ENCODE data around the gene CLCN2.
A peak's percentile ranks its signal among the peaks of the same experiment; 100 is the strongest.

Gene CLCN2

GRCh38 chr3:184380627-184381260 is 19.3 kb upstream of the CLCN2 start:
- DNase-seq (ENCODE audit: low spot score), result peak; percentile 47

- DNase-seq (ENCODE audit: low spot score), result peak; percentile 82
Measured at GRCh38 chr3:184380185-184380626, 18.8 kb upstream of the CLCN2 start.

GRCh38 chr3:184379358-184380184 is 18.2 kb upstream of the CLCN2 start, which contains the start of gene CHRD:
TSS of gene CHRD (plus strand) at chr3:184380054. CDS start at chr3:184380319, 265 bp downstream.
- peak; percentile 43 for DNase-seq (ENCODE audit: low spot score)

- DNase-seq (ENCODE audit: low spot score), result no peak
Measured at GRCh38 chr3:184378651-184379357, 17.4 kb upstream of the CLCN2 start.

- DNase-seq (ENCODE audit: low spot score), result peak; percentile 94
Measured at GRCh38 chr3:184377882-184378445, 16.6 kb upstream of the CLCN2 start, which contains the start of gene THPO. TSS of gene THPO (minus strand) at chr3:184378207. CDS start at chr3:184376259, 1,948 bp downstream.

GRCh38 chr3:184377374-184377773 is 16.0 kb upstream of the CLCN2 start:
- DNase-seq (ENCODE audit: low spot score), result no peak

GRCh38 chr3:184375747-184376461 is 14.5 kb upstream of the CLCN2 start:
- no peak for DNase-seq (ENCODE audit: low spot score)

- DNase-seq (ENCODE audit: low spot score), result no peak
Measured at GRCh38 chr3:184373422-184373821, 12.0 kb upstream of the CLCN2 start.

GRCh38 chr3:184372911-184373310 is 11.5 kb upstream of the CLCN2 start:
- DNase-seq (ENCODE audit: low spot score), result no peak

- no peak for DNase-seq (ENCODE audit: low spot score)
Measured at GRCh38 chr3:184372296-184372821, 11.0 kb upstream of the CLCN2 start.

GRCh38 chr3:184371570-184372018 is 10.2 kb upstream of the CLCN2 start:
- DNase-seq (ENCODE audit: low spot score), result peak; percentile 78

GRCh38 chr3:184368586-184369183 is 7.3 kb upstream of the CLCN2 start:
- DNase-seq (ENCODE audit: low spot score), result no peak

- no peak for DNase-seq (ENCODE audit: low spot score)
Measured at GRCh38 chr3:184368116-184368515, 6.7 kb upstream of the CLCN2 start.

- DNase-seq (ENCODE audit: low spot score), result no peak
Measured at GRCh38 chr3:184366619-184367289, 5.3 kb upstream of the CLCN2 start.

GRCh38 chr3:184362668-184363546 is 1.5 kb upstream of the CLCN2 start:
- DNase-seq (ENCODE audit: low spot score), result peak; percentile 91

GRCh38 chr3:184361932-184362667 is 695 bp upstream of the CLCN2 start:
- DNase-seq (ENCODE audit: low spot score), result peak; percentile 50

GRCh38 chr3:184360929-184361531 is 375 bp downstream of the CLCN2 start:
- DNase-seq (ENCODE audit: low spot score), result no peak
